Osteoblast (primary cell): Measurements from ENCODE around the gene LRP5. TPM values are rescaled to one million over a fixed set of nuclear protein-coding genes. Genes with fewer than 3 reads are reported as not detected.

Experiments
- DNase-seq: peaks from one replicate; pipeline ENCODE4 v3.0.0; 2011; ENCODE audit warnings: low spot score, mixed read lengths; ENCODE audit not compliant: insufficient read length; ENCODE audit errors: missing footprints
- H2AFZ ChIP-seq: 2 replicates; pipeline ENCODE4 v1.6.0; 2011; ENCODE audit warnings: mild to moderate bottlenecking, low read length
- H3K27ac ChIP-seq: 2 replicates; pipeline ENCODE4 v1.5.1; 2011; ENCODE audit warnings: mild to moderate bottlenecking, low read depth, low read length, moderate library complexity
- H3K27me3 ChIP-seq: 2 replicates; pipeline ENCODE4 v1.6.0; 2012; ENCODE audit warnings: mild to moderate bottlenecking, control low read depth, inconsistent platforms, low read length, moderate library complexity; ENCODE audit not compliant: insufficient read depth
- H3K36me3 ChIP-seq: 2 replicates; pipeline ENCODE4 v1.5.1; 2011; ENCODE audit warnings: mild to moderate bottlenecking, low read length, control low read depth, moderate library complexity; ENCODE audit not compliant: insufficient read depth
- H3K4me1 ChIP-seq: 2 replicates; pipeline ENCODE4 v1.5.1; 2011; ENCODE audit warnings: mild to moderate bottlenecking, low read length, control low read depth, moderate library complexity; ENCODE audit not compliant: insufficient read depth
- H3K4me2 ChIP-seq: 2 replicates; pipeline ENCODE4 v1.6.0; 2011; ENCODE audit warnings: mild to moderate bottlenecking, low read length; ENCODE audit not compliant: insufficient read depth
- H3K4me3 ChIP-seq: fragments of 200-600 bp; sonication (generic); 3 replicates; pipeline ENCODE4 v1.5.1; 2012; ENCODE audit warnings: mild to moderate bottlenecking, low read length, inconsistent platforms; ENCODE audit not compliant: insufficient read depth
- H3K79me2 ChIP-seq: 2 replicates; pipeline ENCODE4 v1.6.0; 2012; ENCODE audit warnings: mild to moderate bottlenecking, low read length, control low read depth, inconsistent platforms; ENCODE audit not compliant: insufficient read depth
- H3K9me3 ChIP-seq: 2 replicates; pipeline ENCODE4 v1.5.1; 2011; ENCODE audit warnings: low read depth, low read length, control low read depth
- H4K20me1 ChIP-seq: 2 replicates; pipeline ENCODE4 v1.6.0; 2012; ENCODE audit warnings: mild to moderate bottlenecking, low read length, control low read depth; ENCODE audit not compliant: insufficient read depth
- CTCF ChIP-seq: IDR thresholded peaks from 2 replicates; pipeline ENCODE4 v1.5.1; 2011; ENCODE audit warnings: mild to moderate bottlenecking, low read depth, low read length, moderate library complexity; ENCODE audit errors: extremely low read depth
- total RNA-seq: library from RNA; depleted of rRNA; stranded (reverse); fragments of >200 nt; gene quantifications from 2 replicates; pipeline ENCODE4 v1.2.3, GENCODE V29; 2012

Gene LRP5
- total RNA-seq, 1 donor, result 16.3 TPM

GRCh38 chr11:68351450-68352275 is 39.3 kb downstream of the LRP5 start:
- DNase-seq, result peak; percentile 65

GRCh38 chr11:68352591-68352990 is 40.2 kb downstream of the LRP5 start:
- Histone ChIP-seq H3K79me2 (no peaks in the 10 kb centered on the region), H2AFZ (no peak overlapping the region), H3K27me3 (no peaks in the 10 kb centered on the region), H3K4me2 (no peak overlapping the region), H3K27ac (no peak overlapping the region), H3K4me1 (peaks cover 23% of the 10 kb centered on the region), H3K4me3 (no peak overlapping the region), H4K20me1 (no peaks in the 10 kb centered on the region), H3K36me3 (no peaks in the 10 kb centered on the region), H3K9me3 (no peaks in the 10 kb centered on the region)
- no peak for TF ChIP-seq CTCF
- peak; percentile 27 for DNase-seq

More at GRCh38 chr11:68351450-68352275, 39.3 kb downstream of the LRP5 start:
- Histone ChIP-seq H2AFZ (no peak overlapping the region), H3K4me2 (no peak overlapping the region), H4K20me1 (peaks cover 4% of the 10 kb centered on the region), H3K4me3 (no peak overlapping the region), H3K27me3 (no peaks in the 10 kb centered on the region), H3K9me3 (no peaks in the 10 kb centered on the region), H3K36me3 (no peaks in the 10 kb centered on the region), H3K79me2 (no peaks in the 10 kb centered on the region), H3K4me1 (peaks cover 23% of the 10 kb centered on the region), H3K27ac (no peak overlapping the region)
- TF ChIP-seq CTCF, result no peak

- peaks cover 23% of the 10 kb centered on the region for H3K4me1 ChIP-seq
- peak overlapping the region; percentile 95 for H3K27ac ChIP-seq
- H3K9me3 ChIP-seq, result no peaks in the 10 kb centered on the region
- no peaks in the 10 kb centered on the region for H3K27me3 ChIP-seq
- TF ChIP-seq CTCF, result no peak
- peak; percentile 46 for DNase-seq
- H3K4me2 ChIP-seq, result no peak overlapping the region
- H3K79me2 ChIP-seq, result no peaks in the 10 kb centered on the region
- H2AFZ ChIP-seq, result no peak overlapping the region
- H3K36me3 ChIP-seq, result no peaks in the 10 kb centered on the region
- H3K4me3 ChIP-seq, result no peak overlapping the region
- H4K20me1 ChIP-seq, result no peaks in the 10 kb centered on the region
Observed at GRCh38 chr11:68353118-68353517, 40.7 kb downstream of the LRP5 start.

DNA sequence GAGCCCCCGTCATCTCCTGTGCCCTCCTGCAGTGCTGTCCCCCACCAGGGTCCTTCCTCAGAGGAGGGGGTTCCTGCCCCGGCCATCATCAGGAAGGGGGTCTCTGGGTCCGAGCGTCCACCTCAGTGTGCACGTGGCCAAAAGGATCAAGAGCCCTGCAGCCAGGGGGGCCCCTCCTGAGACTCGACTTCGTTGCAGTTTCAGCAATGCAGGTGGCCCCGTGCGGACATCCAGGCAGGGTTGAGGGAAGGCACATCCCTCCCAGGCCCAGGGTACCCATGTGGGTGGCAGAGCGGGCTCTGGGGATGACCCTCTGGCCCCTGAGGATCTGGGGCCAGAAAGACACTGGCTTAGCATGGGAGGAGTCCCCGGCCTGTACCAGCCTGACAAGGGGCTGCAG is 41.3 kb downstream of the LRP5 start:
- Histone ChIP-seq H3K4me1 (peaks cover 23% of the 10 kb centered on the region), H3K79me2 (no peaks in the 10 kb centered on the region), H3K4me2 (peak overlapping the region; percentile 79), H4K20me1 (no peaks in the 10 kb centered on the region), H3K9me3 (no peaks in the 10 kb centered on the region), H3K27ac (peak overlapping the region; percentile 95), H2AFZ (no peak overlapping the region), H3K4me3 (no peak overlapping the region), H3K27me3 (no peaks in the 10 kb centered on the region), H3K36me3 (peaks cover 2% of the 10 kb centered on the region)
- TF ChIP-seq CTCF, result no peak
- no peak for DNase-seq
